DOHH2 (cell line): ENCODE results near the gene RINL.
"Not testable (repeated sequence)": the region's sequence is repeated elsewhere in the genome, so short reads cannot be mapped to it uniquely, and the experiment has no call there.

Source experiments
- H3F3A ChIP-seq: fragments of 200-600 bp; sonication (generic), shearing (Covaris generic); 2 replicates; pipeline ENCODE4 v1.6.0; 2016; ENCODE audit warnings: antibody characterized with exemption, mild to moderate bottlenecking; ENCODE audit not compliant: control insufficient read depth, insufficient read depth
- H3K27ac ChIP-seq: fragments of 200-600 bp; sonication (generic); 2 replicates; pipeline ENCODE4 v1.5.1; 2014; ENCODE audit warnings: low read depth, mild to moderate bottlenecking, low read length, moderate library complexity
- H3K27me3 ChIP-seq: fragments of 200-600 bp; sonication (generic); 2 replicates; pipeline ENCODE4 v1.6.1; 2014; ENCODE audit warnings: mild to moderate bottlenecking, low read length, mixed read lengths; ENCODE audit not compliant: control insufficient read depth
- H3K36me3 ChIP-seq: fragments of 200-600 bp; sonication (generic); 2 replicates; pipeline ENCODE4 v1.6.1; 2014; ENCODE audit warnings: mild to moderate bottlenecking, low read length, moderate library complexity, mixed read lengths; ENCODE audit not compliant: control insufficient read depth
- H3K4me1 ChIP-seq: fragments of 200-600 bp; sonication (generic); 2 replicates; pipeline ENCODE4 v1.6.1; 2014; ENCODE audit warnings: mild to moderate bottlenecking, low read length, mixed read lengths; ENCODE audit not compliant: control insufficient read depth
- H3K4me2 ChIP-seq: fragments of 200-600 bp; sonication (generic); 2 replicates; pipeline ENCODE4 v1.6.0; 2014; ENCODE audit warnings: mild to moderate bottlenecking, low read length, moderate library complexity
- H3K4me3 ChIP-seq: fragments of 200-600 bp; sonication (generic); 2 replicates; pipeline ENCODE4 v1.5.1; 2014; ENCODE audit warnings: mild to moderate bottlenecking, low read length, mixed read lengths
- H3K79me2 ChIP-seq: fragments of 200-600 bp; sonication (generic); 2 replicates; pipeline ENCODE4 v1.6.1; 2014; ENCODE audit warnings: mild to moderate bottlenecking, low read length, mixed read lengths; ENCODE audit not compliant: control insufficient read depth
- H3K9me2 ChIP-seq: fragments of 200-600 bp; sonication (generic); replicated peaks from 2 replicates; pipeline ENCODE4 v1.6.1; 2014; ENCODE audit warnings: mild to moderate bottlenecking, low read length, mixed read lengths; ENCODE audit not compliant: control insufficient read depth
- H3K9me3 ChIP-seq: fragments of 200-600 bp; sonication (generic); 2 replicates; pipeline ENCODE4 v1.6.1; 2014; ENCODE audit warnings: antibody characterized with exemption, low read length, mixed read lengths; ENCODE audit not compliant: control insufficient read depth, insufficient read depth
- H4K20me1 ChIP-seq: fragments of 200-600 bp; sonication (generic); 2 replicates; pipeline ENCODE4 v1.6.0; 2014; ENCODE audit warnings: low read depth, mild to moderate bottlenecking, antibody characterized with exemption, low read length, moderate library complexity; ENCODE audit not compliant: control insufficient read depth, insufficient read depth
- EZH2phosphoT487 ChIP-seq: fragments of 200-600 bp; sonication (generic); IDR thresholded peaks from 2 replicates; pipeline ENCODE4 v1.6.1; 2017; ENCODE audit warnings: borderline replicate concordance, mild to moderate bottlenecking, antibody characterized with exemption, low read length, moderate library complexity, mixed read lengths
- TF ChIP-seq, protein P1 (sequence below): fragments of 200-600 bp; sonication (generic); IDR thresholded peaks from one replicate; pipeline ENCODE4 v1.5.1; 2014; ENCODE audit warnings: antibody characterized with exemption, mild to moderate bottlenecking, low read depth, low read length; ENCODE audit not compliant: poor library complexity, severe bottlenecking

Gene RINL

DNA sequence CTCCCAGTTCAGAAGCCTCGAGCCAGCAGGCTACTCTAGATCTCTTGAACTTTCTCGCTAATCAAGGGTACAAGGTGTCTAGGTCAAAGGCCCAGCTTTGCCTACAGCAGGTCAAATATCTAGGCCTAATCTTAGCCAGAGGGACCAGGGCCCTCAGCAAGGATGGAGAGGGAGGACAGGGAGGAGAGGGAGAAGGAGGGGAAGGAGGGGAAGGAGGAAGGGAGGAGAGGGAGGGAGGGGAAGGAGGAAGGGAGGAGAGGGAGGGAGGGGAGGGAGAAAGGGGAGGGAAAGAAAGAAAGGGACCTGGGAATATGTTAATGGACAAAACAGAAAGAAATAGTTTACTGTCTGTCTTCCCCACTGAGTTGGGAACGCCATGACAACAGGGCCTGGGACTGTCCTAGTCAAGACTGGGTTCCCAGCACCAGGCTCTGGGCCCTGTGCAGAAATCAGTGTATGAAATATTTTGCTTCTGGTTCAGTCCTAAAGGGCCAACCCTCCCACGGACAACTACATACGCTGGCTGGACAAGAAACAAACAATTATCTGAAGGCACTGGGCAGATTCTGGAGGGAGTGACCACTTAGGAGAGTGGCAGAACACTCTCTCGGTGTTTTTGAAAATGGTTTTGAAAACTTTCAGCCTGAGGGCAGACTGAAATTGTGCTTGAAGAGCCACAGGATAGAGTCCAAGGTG, 51.1 kb downstream of the RINL start:
- TF ChIP-seq, protein P1, sequence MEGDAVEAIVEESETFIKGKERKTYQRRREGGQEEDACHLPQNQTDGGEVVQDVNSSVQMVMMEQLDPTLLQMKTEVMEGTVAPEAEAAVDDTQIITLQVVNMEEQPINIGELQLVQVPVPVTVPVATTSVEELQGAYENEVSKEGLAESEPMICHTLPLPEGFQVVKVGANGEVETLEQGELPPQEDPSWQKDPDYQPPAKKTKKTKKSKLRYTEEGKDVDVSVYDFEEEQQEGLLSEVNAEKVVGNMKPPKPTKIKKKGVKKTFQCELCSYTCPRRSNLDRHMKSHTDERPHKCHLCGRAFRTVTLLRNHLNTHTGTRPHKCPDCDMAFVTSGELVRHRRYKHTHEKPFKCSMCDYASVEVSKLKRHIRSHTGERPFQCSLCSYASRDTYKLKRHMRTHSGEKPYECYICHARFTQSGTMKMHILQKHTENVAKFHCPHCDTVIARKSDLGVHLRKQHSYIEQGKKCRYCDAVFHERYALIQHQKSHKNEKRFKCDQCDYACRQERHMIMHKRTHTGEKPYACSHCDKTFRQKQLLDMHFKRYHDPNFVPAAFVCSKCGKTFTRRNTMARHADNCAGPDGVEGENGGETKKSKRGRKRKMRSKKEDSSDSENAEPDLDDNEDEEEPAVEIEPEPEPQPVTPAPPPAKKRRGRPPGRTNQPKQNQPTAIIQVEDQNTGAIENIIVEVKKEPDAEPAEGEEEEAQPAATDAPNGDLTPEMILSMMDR, result no peak
- no peak for TF ChIP-seq EZH2phosphoT487
- H3K27me3 ChIP-seq, result no peaks in the 10 kb centered on the region
- peaks cover 53% of the 10 kb centered on the region for H3K36me3 ChIP-seq
- peaks cover 4% of the 10 kb centered on the region; the same call in 1 of the 2 replicates for H3K9me3 ChIP-seq
- peaks cover 18% of the 10 kb centered on the region for H3K79me2 ChIP-seq
- no peaks in the 10 kb centered on the region for H4K20me1 ChIP-seq
- H3K4me1 ChIP-seq, result peaks cover 14% of the 10 kb centered on the region
- H3K27ac ChIP-seq, result no peak overlapping the region
- no peak overlapping the region for H3K4me3 ChIP-seq
- H3F3A ChIP-seq, result no peaks in the 10 kb centered on the region
- no peak overlapping the region for H3K4me2 ChIP-seq
- no peaks in the 10 kb centered on the region for H3K9me2 ChIP-seq

DNA sequence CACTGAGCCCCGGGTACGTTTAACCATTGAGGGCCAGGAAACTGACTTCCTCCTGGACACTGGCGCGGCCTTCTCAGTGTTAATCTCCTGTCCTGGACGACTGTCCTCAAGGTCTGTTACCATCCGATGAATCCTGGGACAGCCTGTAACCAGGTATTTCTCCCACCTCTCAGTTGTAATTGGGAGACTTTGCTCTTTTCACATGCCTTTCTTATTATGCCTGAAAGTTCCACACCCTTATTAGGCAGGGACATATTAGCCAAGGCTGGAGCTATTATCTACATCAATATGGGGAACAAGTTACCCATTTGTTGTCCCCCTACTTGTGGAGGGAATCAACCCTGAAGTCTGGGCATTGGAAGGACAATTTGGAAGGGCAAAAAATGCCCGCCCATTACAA, 52.1 kb downstream of the RINL start:
- not testable (repeated sequence) for H4K20me1 ChIP-seq
- H3K79me2 ChIP-seq, result peaks cover 12% of the 10 kb centered on the region
- H3K36me3 ChIP-seq, result peaks cover 47% of the 10 kb centered on the region

DNA sequence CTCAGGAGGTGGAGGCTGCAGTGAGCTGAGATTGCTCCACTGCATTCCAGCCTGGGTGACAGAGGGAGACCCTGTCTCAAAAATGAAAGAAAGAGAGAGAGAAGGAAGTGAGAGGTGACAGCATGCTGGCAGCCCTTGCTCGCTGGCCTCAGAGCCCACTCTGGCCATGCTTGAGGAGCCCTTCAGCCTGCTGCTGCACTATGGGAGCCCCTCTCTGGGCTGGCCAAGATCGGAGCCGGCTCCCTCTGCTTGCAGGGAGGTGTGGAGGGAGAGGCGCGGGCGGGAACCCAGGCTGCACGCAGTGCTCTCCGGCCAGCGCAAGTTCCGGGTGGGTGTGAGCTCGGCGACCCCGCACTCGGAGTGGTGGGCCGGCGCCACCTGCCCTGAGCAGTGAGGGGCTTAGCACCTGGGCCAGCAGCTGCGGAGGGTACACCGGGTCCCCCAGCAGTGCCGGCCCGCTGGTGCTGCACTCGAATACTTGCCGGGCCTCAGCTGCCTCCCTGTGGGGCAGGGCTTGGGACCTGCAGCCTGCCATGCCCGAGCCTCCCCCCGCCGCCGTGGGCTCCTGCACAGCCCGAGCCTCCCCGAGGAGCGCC, 56.7 kb downstream of the RINL start:
- peaks cover 21% of the 10 kb centered on the region for H3K36me3 ChIP-seq
- H3K27me3 ChIP-seq, H3K9me3 ChIP-seq, H3K27ac ChIP-seq, H3K4me1 ChIP-seq, H3K79me2 ChIP-seq, H4K20me1 ChIP-seq, H3K4me2 ChIP-seq, H3K4me3 ChIP-seq, H3K9me2 ChIP-seq, H3F3A ChIP-seq: not testable (repeated sequence)

More for the DNA sequence above, 52.1 kb downstream of the RINL start:
- H3K9me3 ChIP-seq, H3K27me3 ChIP-seq, H3K4me3 ChIP-seq, H3K27ac ChIP-seq, H3F3A ChIP-seq, H3K4me1 ChIP-seq, H3K9me2 ChIP-seq, H3K4me2 ChIP-seq: not testable (repeated sequence)

DNA sequence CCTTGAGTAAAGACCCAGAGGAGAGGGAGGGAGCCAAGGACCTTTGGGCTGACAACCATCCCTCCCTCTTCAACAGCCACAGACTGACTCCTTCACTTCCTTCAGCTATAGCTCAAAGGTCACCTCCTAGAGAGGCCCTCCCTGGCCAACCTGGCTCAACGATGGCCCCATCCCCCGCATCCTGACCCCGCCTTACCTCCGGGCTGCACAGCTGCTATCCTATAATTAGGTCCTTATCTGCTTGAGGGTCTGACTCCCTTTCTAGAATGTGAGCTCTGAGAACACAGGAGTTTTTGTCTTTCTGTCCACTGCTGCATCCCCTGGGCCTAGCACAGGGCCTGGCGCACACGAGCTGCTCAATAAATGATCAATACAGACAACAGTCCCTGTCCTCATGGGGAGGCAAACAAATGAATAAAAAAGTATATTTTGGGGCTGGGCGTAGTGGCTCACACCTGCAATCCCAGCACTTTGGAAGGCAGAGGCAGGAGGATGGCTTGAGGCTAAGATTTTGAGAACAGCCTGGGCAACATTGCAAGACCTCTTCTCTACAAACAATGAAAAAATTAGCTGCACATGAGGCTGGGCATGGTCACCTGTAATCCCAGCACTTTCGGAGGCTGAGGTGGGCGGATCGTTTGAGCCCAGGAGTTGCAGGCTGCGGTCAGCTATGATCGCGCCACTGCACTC, 58.7 kb downstream of the RINL start:
- Histone ChIP-seq H3K9me2 (no peaks in the 10 kb centered on the region), H4K20me1 (no peaks in the 10 kb centered on the region), H3K36me3 (peaks cover 28% of the 10 kb centered on the region), H3K79me2 (no peaks in the 10 kb centered on the region), H3K27me3 (no peaks in the 10 kb centered on the region), H3K9me3 (peaks cover 4% of the 10 kb centered on the region; the same call in 1 of the 2 replicates), H3K4me2 (no peak overlapping the region), H3K4me3 (no peak overlapping the region), H3F3A (no peaks in the 10 kb centered on the region), H3K27ac (no peak overlapping the region), H3K4me1 (no peaks in the 10 kb centered on the region)
- TF ChIP-seq, protein P1, result no peak
- no peak for TF ChIP-seq EZH2phosphoT487
